GM19193 (cell line): ENCODE measurements around the gene UGT1A9.

ENCODE experiments used
- POLR2A ChIP-seq: IDR thresholded peaks from 4 replicates; pipeline ENCODE4 v1.6.1; 2011; ENCODE audit not compliant: insufficient read depth, insufficient read length; ENCODE audit errors: extremely low read depth

Gene UGT1A9

GRCh38 chr2:233794128-233794658, 122.5 kb downstream of the UGT1A9 start:
- TF ChIP-seq POLR2A = no peak

GRCh38 chr2:233795735-233796171, 124.1 kb downstream of the UGT1A9 start:
- no peak for TF ChIP-seq POLR2A

GRCh38 chr2:233796254-233796653, 124.6 kb downstream of the UGT1A9 start:
- no peak for TF ChIP-seq POLR2A

GRCh38 chr2:233798335-233799086, 126.8 kb downstream of the UGT1A9 start:
- TF ChIP-seq POLR2A = no peak

- no peak for TF ChIP-seq POLR2A
Measured at GRCh38 chr2:233799087-233799665, 127.5 kb downstream of the UGT1A9 start.

- TF ChIP-seq POLR2A = no peak
Measured at GRCh38 chr2:233799716-233800115, 128.0 kb downstream of the UGT1A9 start.

GRCh38 chr2:233800208-233800607, 128.5 kb downstream of the UGT1A9 start:
- TF ChIP-seq POLR2A = no peak

- TF ChIP-seq POLR2A = no peak
Measured at GRCh38 chr2:233801357-233802131, 129.8 kb downstream of the UGT1A9 start.

GRCh38 chr2:233802132-233802815, 130.6 kb downstream of the UGT1A9 start:
- TF ChIP-seq POLR2A = no peak

GRCh38 chr2:233803292-233803911, 131.7 kb downstream of the UGT1A9 start:
- TF ChIP-seq POLR2A = no peak

GRCh38 chr2:233803994-233804393, 132.3 kb downstream of the UGT1A9 start:
- TF ChIP-seq POLR2A = no peak

GRCh38 chr2:233807215-233807865, 135.6 kb downstream of the UGT1A9 start:
- no peak for TF ChIP-seq POLR2A

GRCh38 chr2:233807966-233808935, 136.6 kb downstream of the UGT1A9 start:
- no peak for TF ChIP-seq POLR2A
